T-cell (primary cell): ENCODE data around the gene RHOU. TPM values are rescaled to one million over a fixed set of nuclear protein-coding genes. Genes with fewer than 3 reads are reported as not detected.

ENCODE experiments used
- total RNA-seq, 35 experiments: library from RNA in 6 of 35; stranded (reverse) in 6 of 35; fragments of 120-200 nt in 1 of 35; gene quantifications; one replicate each; pipeline versions ENCODE4 v1.2.1 to v1.2.4 and lab custom pipeline; 2013 to 2026

RHOU gene
- total RNA-seq, 5 donors from 2014 or later (not counting 1 experiment from before 2014, with no cell fraction given): 1.5 to 2.3 (median 1.8) TPM

Other genes starting within 250 kb of the RHOU start
- gene RNF187, start 248.1 kb upstream of the RHOU start, total RNA-seq: 100 to 1,000 TPM in 2 of 5 donors, 10 to 100 TPM in 3; 59.6 to 105 (median 94.9) TPM